Caco-2 (cell line): Measurements from ENCODE around the gene S100A5. TPM values are rescaled to one million over a fixed set of nuclear protein-coding genes. Genes with fewer than 3 reads are reported as not detected.
"Not testable (repeated sequence)": the region's sequence is repeated elsewhere in the genome, so short reads cannot be mapped to it uniquely, and the experiment has no call there.

ENCODE experiments used
- BruUV-seq: library from RNA; stranded (reverse); fragments of 400-500 nt; replicated peaks from 2 replicates; lab custom pipeline; 2021; lab: Mats Ljungman, UMichigan
- CTCF ChIA-PET: fragments of 300-600 bp; sonication (Branson Sonifier 250); formaldehyde crosslinking; loops from one replicate; lab custom pipeline; 2022; ENCODE audit warnings: antibody characterized with exemption; lab: Charles Lee
- POLR2A ChIA-PET: fragments of 300-600 bp; sonication (Branson Sonifier 250); formaldehyde crosslinking; loops from one replicate; lab custom pipeline; 2022; ENCODE audit warnings: antibody characterized with exemption; lab: Charles Lee
- DNase-seq, 2 experiments: peaks; one replicate each; pipeline versions ENCODE4 v3.0.0 to v3.0.0-alpha.2; 2020 to 2022
- H3K27me3 ChIP-seq: replicated peaks from 2 replicates; pipeline ENCODE4 v1.6.0; 2011; ENCODE audit warnings: low read length; ENCODE audit not compliant: control insufficient read depth, insufficient read depth
- H3K36me3 ChIP-seq: 2 replicates; pipeline ENCODE4 v1.5.1; 2011; ENCODE audit warnings: low read length; ENCODE audit not compliant: control insufficient read depth, insufficient read depth
- H3K4me1 ChIP-seq: fragments of 250-450 bp; sonication (Bioruptor Pico); 2 replicates; pipeline ENCODE4 v1.5.1; 2020; ENCODE audit warnings: mild to moderate bottlenecking
- H3K4me3 ChIP-seq: 2 replicates; pipeline ENCODE4 v1.5.1; 2011; ENCODE audit warnings: low read depth, mild to moderate bottlenecking, control low read depth, low read length
- H3K9me3 ChIP-seq: fragments of 250-450 bp; sonication (Bioruptor Pico); 2 replicates; pipeline ENCODE4 v1.5.1; 2020; ENCODE audit warnings: mild to moderate bottlenecking, moderate library complexity
- H3K27ac Mint-ChIP-seq: one replicate; pipeline ENCODE4 v1.8.0; 2022; ENCODE audit warnings: mixed read lengths; ENCODE audit not compliant: unreplicated experiment
- H3K27me3 Mint-ChIP-seq: one replicate; pipeline ENCODE4 v1.8.0; 2022; ENCODE audit warnings: mixed read lengths; ENCODE audit not compliant: insufficient read depth, unreplicated experiment
- H3K36me3 Mint-ChIP-seq: one replicate; pipeline ENCODE4 v1.8.0; 2022; ENCODE audit warnings: mild to moderate bottlenecking, mixed read lengths; ENCODE audit not compliant: insufficient read depth, unreplicated experiment
- H3K4me1 Mint-ChIP-seq: one replicate; pipeline ENCODE4 v1.8.0; 2022; ENCODE audit warnings: low read depth, mixed read lengths; ENCODE audit not compliant: unreplicated experiment
- H3K4me3 Mint-ChIP-seq: one replicate; pipeline ENCODE4 v1.8.0; 2022; ENCODE audit warnings: mild to moderate bottlenecking, moderate library complexity, mixed read lengths; ENCODE audit not compliant: unreplicated experiment
- H3K9me3 Mint-ChIP-seq: one replicate; pipeline ENCODE4 v1.8.0; 2022; ENCODE audit warnings: mixed read lengths; ENCODE audit not compliant: unreplicated experiment
- CTCF ChIP-seq, 2 experiments: fragments of 200-600 bp in 1 of 2; IDR thresholded peaks; 1 replicate in 1 of 2; 2 replicates in 1 of 2; pipeline versions ENCODE4 v1.5.1 to v1.8.0; 2011 to 2022; ENCODE audit warnings: antibody characterized with exemption in 1 of 2, control low read depth in 1 of 2, inconsistent platforms in 1 of 2, low read depth in 1 of 2, low read length in 1 of 2, mild to moderate bottlenecking in 1 of 2, moderate library complexity in 1 of 2; ENCODE audit not compliant: insufficient read depth in 1 of 2, severe bottlenecking in 1 of 2, unreplicated experiment in 1 of 2
- intact Hi-C: fragments of 100-400 bp; cut with micrococcal nuclease; formaldehyde crosslinking; loops from one replicate; pipeline ENCODE4 v1.10.0; 2022; ENCODE audit not compliant: unreplicated experiment
- total RNA-seq: library from RNA; stranded (reverse); gene quantifications from 2 replicates; pipeline ENCODE4 v1.2.3, GENCODE V29; 2022

The S100A5 gene
- total RNA-seq, 1 experiment from 2014 or later = not detected

- no peaks in the 10 kb centered on the region for H3K9me3 ChIP-seq
- H3K27me3 ChIP-seq = no peaks in the 10 kb centered on the region
- peaks cover 48% of the 10 kb centered on the region for H3K4me1 ChIP-seq
- intact Hi-C loops = loop anchor here (10.0 kb wide), 1 partner anchor 209 kb away; the partner anchor contains the start of gene S100A9
- Mint-ChIP-seq H3K27me3 (no peaks in the 10 kb centered on the region), H3K4me3 (no peak overlapping the region), H3K27ac (peak overlapping the region; percentile 98), H3K9me3 (no peaks in the 10 kb centered on the region), H3K4me1 (peaks cover 39% of the 10 kb centered on the region), H3K36me3 (peaks cover 15% of the 10 kb centered on the region)
- ChIA-PET CTCF (interaction anchor here (0.6 kb wide), 1 partner anchor 164 kb away, joined by 3 read pairs; the partner anchor contains the start of gene INTS3), POLR2A (no interaction called here)
- H3K36me3 ChIP-seq = no peaks in the 10 kb centered on the region
- DNase-seq = no peak
- TF ChIP-seq CTCF (IDR thresholded peaks at IDR 0.05; ENCODE audit: insufficient read depth in 1 of 2, low read depth in 1 of 2, low read length in 1 of 2, severe bottlenecking in 1 of 2, unreplicated experiment in 1 of 2) = no peak
- no TSS peak for BruUV-seq
- H3K4me3 ChIP-seq = no peak overlapping the region
These were observed 23.3 kb upstream of the S100A5 start for GRCh38 chr1:153563991-153564390.

- Histone ChIP-seq H3K4me3 (no peak overlapping the region), H3K9me3 (no peaks in the 10 kb centered on the region), H3K4me1 (peaks cover 43% of the 10 kb centered on the region), H3K27me3 (no peaks in the 10 kb centered on the region), H3K36me3 (no peaks in the 10 kb centered on the region)
- Mint-ChIP-seq H3K27me3 (no peaks in the 10 kb centered on the region), H3K36me3 (peaks cover 10% of the 10 kb centered on the region), H3K9me3 (no peaks in the 10 kb centered on the region), H3K27ac (peak overlapping the region; percentile 98), H3K4me1 (peaks cover 34% of the 10 kb centered on the region), H3K4me3 (no peak overlapping the region)
- no TSS peak for BruUV-seq
- TF ChIP-seq CTCF (IDR thresholded peaks at IDR 0.05; ENCODE audit: insufficient read depth in 1 of 2, low read depth in 1 of 2, low read length in 1 of 2, severe bottlenecking in 1 of 2, unreplicated experiment in 1 of 2) = no peak
- ChIA-PET POLR2A (no interaction called here), CTCF (no interaction called here)
- no peak for DNase-seq
- intact Hi-C loops = loop anchor here (10.0 kb wide), 1 partner anchor 209 kb away; the partner anchor contains the start of gene S100A9
These were observed 22.8 kb upstream of the S100A5 start for GRCh38 chr1:153563483-153563901.

DNA sequence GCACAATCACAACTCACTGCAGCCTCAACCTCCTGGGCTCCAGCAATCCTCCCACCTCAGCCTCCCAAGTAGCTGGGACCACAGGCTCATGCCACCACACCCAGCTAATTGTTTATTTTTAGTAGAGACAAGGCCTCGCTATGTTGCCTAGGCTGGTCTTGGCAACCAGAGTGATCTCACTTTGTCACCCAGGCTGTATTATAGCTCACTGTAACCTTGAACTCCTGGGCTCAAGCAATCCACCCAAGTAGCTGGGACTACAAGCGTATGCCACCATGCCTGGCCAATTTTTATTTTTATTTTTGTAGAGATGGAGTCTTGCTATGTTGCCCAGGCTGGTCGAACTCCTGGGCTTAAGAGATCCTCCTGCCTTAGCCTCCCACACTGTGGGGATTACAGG lies 21.3 kb upstream of the S100A5 start:
- POLR2A ChIA-PET, H3K4me3 Mint-ChIP-seq: not testable (repeated sequence)

More for the DNA sequence above, 21.3 kb upstream of the S100A5 start:
- not testable (repeated sequence) for H3K4me3 ChIP-seq, H3K36me3 ChIP-seq, H3K36me3 Mint-ChIP-seq, H3K27me3 ChIP-seq, H3K27me3 Mint-ChIP-seq, H3K9me3 Mint-ChIP-seq, H3K9me3 ChIP-seq, DNase-seq, BruUV-seq, H3K27ac Mint-ChIP-seq
- peaks cover 19% of the 10 kb centered on the region for H3K4me1 Mint-ChIP-seq
- peaks cover 28% of the 10 kb centered on the region for H3K4me1 ChIP-seq
- CTCF ChIA-PET = interaction anchor here (0.5 kb wide), 1 partner anchor 62 kb away, joined by 4 read pairs; no protein-coding TSS in a partner anchor
- intact Hi-C loops = loop anchor here (10.0 kb wide), 1 partner anchor 207 kb away; the partner anchor contains the start of gene S100A9
